ENCODE measurements around the gene ESPN.
"Not testable (repeated sequence)": the region's sequence is repeated elsewhere in the genome, so short reads cannot be mapped to it uniquely, and the experiment has no call there.

ESPN gene

DNA sequence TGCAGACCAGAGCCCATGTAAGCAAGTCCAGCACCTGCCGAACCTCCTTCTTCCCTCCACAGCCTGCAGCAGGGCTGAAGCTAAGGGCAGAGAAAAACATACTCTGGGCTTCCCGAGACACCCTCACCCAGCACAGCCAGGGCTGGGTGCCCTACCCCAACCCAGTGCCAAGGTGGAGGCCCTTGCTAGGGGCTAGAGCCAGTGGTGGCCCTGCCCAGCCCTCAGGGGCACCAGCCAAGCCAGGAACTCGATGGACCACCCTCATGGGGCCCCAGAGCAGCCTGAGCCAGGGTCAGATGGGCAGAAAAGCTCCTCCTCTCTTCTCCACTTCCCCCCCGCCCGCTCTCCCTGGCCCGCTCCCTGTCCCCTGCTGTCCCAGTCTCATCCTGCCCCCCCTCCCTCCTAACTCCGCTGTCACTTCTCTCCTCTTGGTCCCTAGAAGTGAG is 25.5 kb downstream of the ESPN start:
- no peak for DNase-seq

DNA sequence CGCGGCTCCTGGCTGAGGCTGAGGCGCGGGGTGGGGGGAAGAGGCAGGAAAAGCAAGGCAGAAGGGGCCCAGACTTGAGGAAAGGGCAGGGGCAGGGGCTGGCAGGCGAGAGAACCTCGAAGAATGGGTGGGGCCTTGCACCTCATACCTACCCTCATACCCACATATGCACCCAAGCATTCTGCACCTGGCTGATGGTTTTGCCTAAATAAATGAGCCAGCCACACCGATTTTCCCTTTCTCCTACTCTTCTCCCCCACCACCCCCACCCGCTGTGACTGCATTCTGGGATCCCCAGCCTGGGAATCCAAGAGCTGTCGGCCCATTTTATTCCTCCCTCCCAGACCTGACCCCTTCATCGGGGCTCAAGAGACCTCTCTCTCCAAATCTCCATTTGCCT is 25.9 kb downstream of the ESPN start:
- DNase-seq, result not testable (repeated sequence)

GRCh38 chr1:6450943-6451373 is 26.4 kb downstream of the ESPN start:
- no peak for DNase-seq

DNA sequence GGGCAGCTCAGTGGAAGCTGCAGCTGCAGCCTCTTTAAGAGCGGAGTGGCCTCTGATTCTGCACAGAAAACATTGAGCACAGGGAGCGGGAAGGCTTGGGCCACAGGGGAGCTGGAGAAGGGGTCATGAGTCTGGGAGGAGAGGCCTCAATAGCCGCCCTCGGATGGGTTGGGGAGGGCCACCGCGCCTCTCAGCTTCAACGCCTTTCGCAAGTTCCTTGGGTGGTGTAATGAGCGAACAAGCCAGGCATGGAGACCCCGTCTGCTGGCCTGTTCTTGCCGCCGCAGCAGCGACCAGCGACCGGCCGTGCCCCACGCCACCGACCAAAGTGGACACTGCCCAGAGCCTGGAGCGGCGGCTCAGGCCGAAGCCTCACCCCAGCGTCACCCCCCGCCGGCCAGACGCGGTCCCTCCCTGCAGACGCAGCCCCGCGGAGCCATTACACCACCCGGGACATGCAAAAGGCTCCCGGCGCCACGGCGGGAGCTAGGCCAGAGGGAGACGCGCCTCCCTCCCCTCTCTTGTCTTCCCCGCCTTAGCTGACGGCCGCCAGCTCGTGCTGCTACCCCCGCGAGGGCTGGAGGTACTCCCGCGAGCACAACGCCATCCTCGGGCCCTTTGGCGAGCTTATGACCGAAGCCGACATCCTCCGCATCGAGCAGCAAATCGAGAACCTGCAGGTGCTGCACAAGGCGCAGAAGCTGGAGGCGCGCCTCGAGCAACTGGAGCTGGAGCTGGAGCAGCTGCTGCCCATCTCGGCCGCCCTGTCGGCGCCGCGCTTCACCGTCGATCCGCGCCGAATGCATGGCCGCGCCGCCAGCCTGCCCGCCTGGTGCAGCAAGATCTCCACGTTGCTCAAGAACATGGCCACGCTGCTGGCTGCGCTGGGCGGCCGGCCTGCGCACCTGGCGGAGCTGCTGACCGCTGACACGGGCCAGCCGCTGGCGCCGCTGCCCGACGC is 29.6 kb downstream of the ESPN start:
- DNase-seq, result not testable (repeated sequence)

DNA sequence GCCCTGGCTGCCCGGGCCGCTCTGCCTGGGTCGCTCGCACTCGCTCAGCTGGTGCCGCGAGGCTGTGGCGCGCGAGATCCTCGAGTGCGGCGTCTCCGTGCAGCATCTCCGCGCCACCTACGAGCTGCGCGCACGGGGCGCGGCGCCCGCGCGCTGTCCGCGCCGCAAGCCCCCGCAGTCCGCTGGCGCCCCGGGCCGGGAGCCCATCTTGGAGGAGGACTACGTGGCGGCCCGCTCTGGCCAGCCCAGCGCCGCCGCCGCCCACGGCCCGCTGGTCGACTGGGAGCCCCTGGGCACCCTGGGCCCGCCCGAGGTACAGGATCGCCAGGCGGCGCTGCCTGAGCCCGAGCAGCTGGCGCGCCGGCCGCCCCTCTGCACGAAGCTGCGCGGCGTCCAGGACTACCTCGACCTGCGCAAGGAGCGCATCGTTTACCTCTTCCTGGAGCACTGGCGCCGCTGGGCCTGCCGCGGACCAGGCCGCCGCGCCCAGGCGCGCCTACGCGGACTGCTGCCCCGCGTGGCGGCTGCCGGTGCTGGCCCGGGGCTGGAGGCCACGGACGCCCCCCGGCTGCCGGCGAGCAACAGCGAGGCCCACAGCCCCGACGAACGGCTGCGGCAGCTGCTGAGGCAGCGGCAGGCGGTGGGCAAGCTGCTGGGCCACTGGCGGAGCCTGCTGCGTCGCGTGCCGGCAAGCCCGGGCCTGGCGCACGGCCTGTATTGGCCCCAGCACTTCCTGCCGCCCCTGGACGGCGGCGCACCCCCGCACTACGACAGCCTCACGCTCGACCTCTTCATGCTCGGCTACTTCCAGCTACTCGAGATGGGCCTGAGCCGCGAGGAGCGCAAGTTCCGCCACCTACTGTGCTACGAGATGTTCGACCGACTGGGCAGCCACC is 30.5 kb downstream of the ESPN start:
- DNase-seq, result no peak

GRCh38 chr1:6455752-6456520 is 31.4 kb downstream of the ESPN start:
- DNase-seq, result not testable (repeated sequence)

GRCh38 chr1:6456800-6457466 is 32.4 kb downstream of the ESPN start:
- DNase-seq, result no peak

- no peak for DNase-seq
Observed at GRCh38 chr1:6459850-6460265, 35.3 kb downstream of the ESPN start.

GRCh38 chr1:6460301-6461050 is 35.9 kb downstream of the ESPN start:
- DNase-seq, result no peak

DNA sequence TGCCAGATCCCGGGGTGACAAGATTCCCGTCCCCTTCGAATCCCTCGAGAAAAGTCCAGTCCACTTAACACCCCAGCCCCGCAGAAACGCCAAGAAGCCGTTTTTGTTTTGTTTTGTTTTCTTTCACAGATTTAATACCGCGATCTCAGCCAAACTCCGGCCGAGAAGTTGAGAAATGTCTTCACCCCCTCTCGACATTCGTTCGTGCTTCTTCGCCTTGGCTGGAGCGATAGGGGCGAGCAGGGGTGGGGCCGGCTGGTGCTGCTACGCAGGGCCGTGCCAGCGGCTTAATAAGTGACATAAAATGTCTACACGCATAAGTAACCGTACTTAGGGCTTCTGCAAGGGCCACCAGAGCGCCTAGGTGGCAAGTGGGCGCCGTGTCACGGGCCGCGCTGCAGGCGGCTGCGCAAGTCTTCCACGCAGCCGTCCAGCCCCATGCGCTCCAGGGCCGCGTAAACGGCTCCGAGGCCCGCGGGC is 36.5 kb downstream of the ESPN start:
- no peak for DNase-seq

GRCh38 chr1:6461538-6462411 is 37.2 kb downstream of the ESPN start:
- no peak for DNase-seq

DNA sequence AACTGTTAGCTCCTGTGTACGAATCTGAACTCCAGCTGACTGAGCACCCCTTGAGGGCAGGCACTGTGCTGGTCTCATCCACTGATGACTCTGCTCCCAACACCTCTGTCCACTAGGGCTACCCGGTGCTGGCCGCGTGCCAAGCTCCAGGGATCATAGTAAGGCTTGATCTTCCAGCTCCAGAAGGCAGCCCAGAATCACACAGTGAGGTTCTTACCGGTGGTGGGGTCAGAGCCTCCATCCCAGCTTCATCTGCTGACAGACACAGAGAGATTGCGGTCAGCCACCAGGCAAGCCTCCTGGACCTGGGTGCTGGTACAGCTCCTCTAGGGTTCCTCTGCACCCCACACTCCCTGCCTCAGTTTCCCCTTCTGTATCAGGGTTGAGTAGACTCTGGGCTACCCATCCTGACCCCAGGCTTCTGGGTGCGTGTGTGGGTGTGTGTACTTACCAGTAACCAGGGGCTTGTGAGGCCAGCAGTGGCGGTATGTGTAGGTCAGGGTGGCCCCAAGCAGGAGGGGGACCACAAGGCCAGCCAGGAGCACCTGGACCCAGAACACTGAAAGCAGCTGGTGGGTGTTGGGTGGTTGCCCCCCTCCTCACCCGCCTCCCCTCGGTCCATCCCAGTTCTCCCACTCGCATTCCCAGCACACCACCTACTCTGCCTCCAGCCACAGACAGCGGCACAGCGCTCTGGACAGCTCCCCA is 38.0 kb downstream of the ESPN start:
- no peak for DNase-seq

DNA sequence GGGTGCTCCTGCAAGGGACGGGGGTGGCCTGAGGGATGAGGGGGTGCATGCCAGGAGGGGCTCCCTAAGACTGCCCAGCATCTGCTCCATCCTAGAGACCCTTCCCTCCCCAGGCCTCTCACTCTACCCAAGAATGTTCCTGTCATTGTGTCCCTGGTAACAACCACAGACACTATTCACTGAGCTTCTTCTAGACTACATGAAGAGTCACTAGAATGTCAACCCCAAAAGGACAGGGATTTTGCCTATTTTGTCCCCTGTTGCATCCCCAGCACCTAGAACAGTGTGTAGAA is 38.5 kb downstream of the ESPN start:
- DNase-seq, result no peak

DNA sequence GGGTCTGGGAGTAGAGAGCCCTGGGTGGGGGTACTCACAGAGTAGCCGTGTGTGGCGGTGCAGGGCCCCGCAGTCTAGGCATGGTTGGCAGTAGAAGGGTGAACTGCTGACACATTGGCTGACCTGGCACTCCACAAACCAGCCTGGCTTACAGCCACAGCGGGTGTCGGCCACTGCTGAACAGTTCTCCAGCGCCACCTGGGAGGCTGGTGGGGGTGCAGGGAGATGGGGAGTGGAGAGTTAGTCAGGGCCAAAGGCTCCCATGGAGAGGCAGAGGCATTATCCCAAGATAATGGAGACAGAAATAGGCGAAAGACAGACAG is 39.9 kb downstream of the ESPN start:
- no peak for DNase-seq

DNA sequence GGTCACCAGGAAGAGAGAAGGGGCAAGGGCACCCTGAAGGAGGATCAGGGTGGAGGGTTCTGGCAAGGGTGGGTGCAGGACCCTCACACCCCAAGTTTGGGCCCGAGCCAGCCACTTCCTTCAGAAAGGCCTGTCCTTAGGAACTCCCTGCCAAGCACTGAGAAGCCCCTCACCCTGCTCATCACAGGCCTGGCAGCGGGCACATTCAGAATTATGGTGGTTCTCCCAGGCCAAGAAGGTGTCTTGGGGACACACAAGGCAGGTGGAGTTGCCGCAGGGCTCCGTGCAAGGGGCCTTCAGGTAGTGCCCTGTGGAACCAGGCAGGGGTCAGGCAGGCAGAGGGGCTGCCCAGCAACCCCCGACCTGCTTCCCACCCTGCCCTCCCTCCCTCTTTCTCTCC is 40.3 kb downstream of the ESPN start:
- DNase-seq, result no peak

DNA sequence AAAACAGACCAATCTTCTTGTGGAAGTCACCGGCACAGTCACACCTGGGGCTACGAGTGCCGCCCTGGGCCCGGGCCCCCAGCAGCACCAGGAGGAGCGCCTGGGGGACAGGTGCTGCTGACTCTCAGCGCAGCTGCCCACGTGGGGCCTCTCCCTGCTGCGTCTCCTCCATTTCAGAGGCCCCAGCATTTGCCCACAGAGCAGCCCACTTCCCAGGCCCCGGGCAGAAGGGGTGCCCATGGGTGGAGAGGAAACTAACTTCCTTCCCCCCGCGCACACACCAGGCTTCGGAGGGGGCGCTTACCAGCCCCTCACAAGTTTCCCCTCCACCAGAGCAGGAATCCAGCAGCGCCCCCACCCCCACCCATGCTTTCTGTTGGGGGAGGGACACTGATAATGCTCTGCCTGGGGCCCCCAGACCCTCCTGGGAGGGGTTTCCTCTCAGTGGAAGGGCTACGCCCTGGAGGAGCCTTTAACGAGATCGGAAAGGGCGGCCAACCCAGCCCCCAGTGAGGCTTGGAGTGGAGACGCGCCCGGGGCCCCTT is 41.0 kb downstream of the ESPN start:
- no peak for DNase-seq

GRCh38 chr1:6466023-6466422 is 41.4 kb downstream of the ESPN start, which contains the start of gene TNFRSF25:
Gene TNFRSF25, minus strand, starts transcription at chr1:6466173. Its CDS starts 66 bp downstream, at chr1:6466107.
- no peak for DNase-seq

- DNase-seq, result no peak
Observed at GRCh38 chr1:6466751-6467150, 42.2 kb downstream of the ESPN start.

- no peak for DNase-seq
Observed at GRCh38 chr1:6467224-6467623, 42.6 kb downstream of the ESPN start.

Measured in NCI-H446 treated with DMSO at 0.1 percent for 48 hours (cell line).